GM19397 (cell line): ENCODE data around the gene HCRTR2.
"Not testable (repeated sequence)": the region's sequence is repeated elsewhere in the genome, so short reads cannot be mapped to it uniquely, and the experiment has no call there.

ENCODE experiments used
- ATAC-seq: cut with Tn5 transposase; IDR thresholded peaks from one replicate; pipeline ENCODE4 v1.9.1; 2021; ENCODE audit warnings: mild to moderate bottlenecking, moderate library complexity; ENCODE audit not compliant: unreplicated experiment

Gene HCRTR2

GRCh38 chr6:55174211-55175026 is at the start of gene HCRTR2:
Gene HCRTR2, plus strand, starts transcription at chr6:55174515. Its CDS starts 73 bp downstream, at chr6:55174588.
- no peak for ATAC-seq

GRCh38 chr6:55130806-55131324 is 43.5 kb upstream of the HCRTR2 start:
- no peak for ATAC-seq

- ATAC-seq: no peak
These were observed 42.7 kb upstream of the HCRTR2 start for GRCh38 chr6:55131616-55132015.

GRCh38 chr6:55136916-55137315 is 37.4 kb upstream of the HCRTR2 start:
- no peak for ATAC-seq

DNA sequence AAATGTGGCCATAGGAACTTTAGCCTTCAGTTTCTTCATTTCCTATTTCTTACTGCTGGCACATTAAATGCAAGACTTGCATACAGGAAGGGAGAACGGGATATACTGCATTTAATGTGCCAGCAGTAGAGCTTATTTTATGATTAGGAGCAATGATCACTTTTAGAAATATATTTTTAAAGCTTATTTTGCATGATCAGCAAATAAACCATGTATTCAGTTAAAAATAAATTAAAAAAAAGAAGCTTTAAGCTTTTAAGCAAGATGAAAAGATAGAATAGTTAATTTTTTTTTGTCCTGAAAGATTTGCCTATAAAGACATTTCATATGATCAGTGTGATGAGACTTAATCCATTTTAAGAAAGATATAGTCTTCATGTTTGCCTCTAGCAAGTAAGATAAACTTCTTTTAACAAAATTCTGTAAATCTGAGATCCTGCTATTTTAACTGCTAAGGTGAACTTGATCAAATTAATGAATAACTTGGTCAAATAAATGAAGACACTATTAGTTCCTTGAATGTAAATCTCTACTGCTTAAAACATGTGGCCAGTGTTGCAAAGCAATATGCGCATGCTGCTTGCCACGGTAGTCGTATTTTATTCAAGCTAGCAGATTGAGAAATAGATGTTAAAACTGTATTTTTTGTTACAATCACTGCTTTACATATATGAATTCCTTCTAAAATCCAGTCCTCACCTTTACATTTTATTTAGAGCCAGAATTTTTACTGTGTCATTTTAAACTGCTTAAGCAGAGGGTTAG is 36.2 kb upstream of the HCRTR2 start:
- ATAC-seq: no peak

DNA sequence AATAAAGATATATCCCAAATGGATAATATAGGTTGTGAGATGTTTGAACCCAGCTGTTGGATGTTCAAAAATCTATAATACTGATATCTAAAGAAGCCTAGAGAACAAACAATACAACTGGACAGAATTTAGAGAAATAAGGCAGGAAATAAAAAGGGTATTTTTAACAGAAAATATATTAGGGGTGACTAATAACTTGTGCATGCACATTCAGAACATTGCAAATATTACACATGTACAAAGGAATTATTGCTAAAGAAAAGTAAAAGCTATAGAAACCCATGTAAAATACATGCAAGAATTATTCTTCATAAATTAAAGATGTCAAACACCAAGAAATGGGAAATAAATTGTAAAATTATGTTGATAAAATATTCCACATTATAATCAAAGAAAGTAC is 32.7 kb upstream of the HCRTR2 start:
- no peak for ATAC-seq

DNA sequence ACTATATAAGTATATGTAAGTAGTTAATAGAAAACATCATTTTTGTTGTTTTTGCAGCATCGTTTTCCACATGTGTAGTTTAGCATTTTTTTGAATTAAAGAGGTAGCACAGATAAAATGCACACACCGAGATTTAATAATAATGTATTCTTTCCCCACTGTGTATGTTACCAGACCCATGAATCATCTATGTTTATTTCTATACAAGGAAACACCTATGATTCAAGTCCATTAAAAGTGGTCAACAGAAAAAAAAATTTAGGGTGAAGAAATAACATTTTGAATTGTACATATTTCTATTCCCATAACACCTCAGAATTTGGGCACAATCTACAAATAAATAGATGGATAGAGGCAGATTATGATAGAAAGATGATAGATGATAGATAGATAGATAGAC is 31.7 kb upstream of the HCRTR2 start:
- no peak for ATAC-seq

DNA sequence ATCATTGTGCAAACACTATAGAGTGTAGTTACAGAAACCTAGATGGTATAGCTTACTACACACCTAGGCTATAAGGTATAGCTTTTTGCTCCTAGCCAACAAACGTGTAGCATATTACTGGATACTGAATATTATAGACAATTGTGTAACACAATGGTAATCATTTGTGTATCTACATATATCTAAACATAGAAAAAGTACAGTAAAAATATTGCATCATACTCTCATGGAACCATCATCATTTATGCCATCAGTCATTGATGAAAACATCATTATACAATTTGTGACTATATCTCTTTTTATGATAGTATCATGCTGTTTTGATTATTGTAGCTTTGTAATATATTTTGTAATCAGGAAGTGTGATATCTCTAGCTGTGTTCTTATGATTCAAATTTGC is 21.0 kb upstream of the HCRTR2 start:
- ATAC-seq: no peak

DNA sequence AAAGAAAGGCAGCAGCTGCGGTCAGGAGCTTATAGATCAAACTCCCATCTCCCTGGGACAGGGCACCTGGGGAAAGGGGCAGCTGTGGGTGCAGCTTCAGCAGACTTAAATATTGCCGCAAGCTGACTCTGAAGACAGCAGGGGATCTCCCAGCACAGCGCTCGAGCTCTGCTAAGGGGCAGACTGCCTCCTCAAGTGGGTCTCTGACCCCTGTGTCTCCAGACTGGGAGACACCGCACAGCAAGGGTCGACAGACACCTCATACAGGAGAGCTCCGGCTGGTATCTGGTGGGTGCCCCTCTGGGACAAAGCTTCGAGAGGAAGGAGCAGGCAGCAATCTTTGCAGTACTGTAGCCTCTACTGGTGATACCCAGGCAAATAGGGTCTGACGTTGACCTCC is 15.5 kb upstream of the HCRTR2 start:
- ATAC-seq: not testable (repeated sequence)

DNA sequence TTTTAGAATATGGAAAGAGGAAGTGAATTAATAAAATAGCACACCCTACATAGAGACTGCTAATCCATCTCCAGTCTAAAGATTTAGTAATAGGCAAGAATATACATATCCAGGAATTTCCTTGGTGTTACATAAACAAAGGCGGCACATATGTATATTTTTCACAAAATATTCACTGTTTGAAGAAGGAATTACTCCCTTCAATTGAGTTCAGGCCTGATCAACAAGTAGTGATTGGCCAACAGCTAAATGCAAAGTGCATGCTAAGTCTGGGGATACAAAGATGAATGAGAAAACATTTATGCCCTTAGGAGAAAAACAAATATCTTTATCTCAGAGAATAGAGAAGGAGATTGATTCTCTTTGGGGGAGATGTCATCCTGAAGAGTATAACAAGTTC is 6.5 kb upstream of the HCRTR2 start:
- no peak for ATAC-seq

- no peak for ATAC-seq
These were observed 1.0 kb downstream of the HCRTR2 start for GRCh38 chr6:55175078-55176049.

- no peak for ATAC-seq
These were observed 2.6 kb downstream of the HCRTR2 start for GRCh38 chr6:55176958-55177357.

- ATAC-seq: no peak
These were observed 5.9 kb downstream of the HCRTR2 start for GRCh38 chr6:55180258-55180657.

DNA sequence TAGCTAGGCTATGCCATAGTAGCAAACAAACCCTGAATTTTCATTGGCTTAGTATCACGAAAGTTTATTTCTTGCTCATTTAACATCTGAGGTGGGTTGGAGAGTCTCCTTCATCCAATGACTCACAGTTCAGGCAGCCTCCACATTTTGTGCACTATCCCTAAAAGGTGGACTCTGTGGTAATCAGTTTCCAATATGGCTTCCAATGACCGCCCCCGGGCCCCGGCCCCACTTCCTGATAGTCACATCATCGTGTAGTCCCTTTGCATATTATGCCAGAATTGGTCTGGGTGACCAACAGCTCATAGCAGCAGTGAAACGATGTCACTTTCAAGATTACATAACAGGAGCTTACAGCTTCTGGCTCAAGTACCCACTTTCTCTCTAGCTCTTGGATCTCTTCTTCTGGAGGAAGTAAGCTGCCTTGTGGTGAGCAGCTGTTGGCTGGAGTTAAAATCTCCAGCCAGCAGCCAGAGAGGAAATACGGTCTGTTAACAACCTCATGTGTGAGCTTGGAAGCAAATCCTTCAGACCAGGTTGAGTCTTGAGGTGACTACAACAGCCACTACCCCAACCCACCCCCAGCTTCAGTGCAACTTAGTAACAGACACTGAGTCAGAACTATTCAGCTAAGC is 7.8 kb downstream of the HCRTR2 start:
- ATAC-seq: no peak

GRCh38 chr6:55184782-55185530 is 10.6 kb downstream of the HCRTR2 start:
- ATAC-seq: no peak

DNA sequence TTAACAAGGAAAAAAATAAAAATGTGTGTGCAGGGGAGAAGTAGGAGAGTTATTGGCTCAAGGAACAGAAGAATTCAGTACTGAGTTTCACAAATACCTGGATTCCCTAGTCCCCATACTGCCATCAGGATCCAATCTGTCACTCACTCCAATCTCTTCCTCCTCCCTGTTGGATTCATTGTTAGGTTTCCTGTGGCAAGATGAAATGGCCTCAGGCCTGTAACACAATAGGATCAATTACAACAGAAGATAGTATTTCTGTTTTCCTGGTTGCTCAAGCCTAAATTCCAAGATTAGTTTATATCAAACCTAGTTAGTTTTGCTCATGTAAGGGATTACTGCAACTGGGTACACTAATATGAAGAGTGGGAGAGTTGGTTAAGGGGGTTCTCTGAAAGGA is 24.4 kb downstream of the HCRTR2 start:
- ATAC-seq: no peak

DNA sequence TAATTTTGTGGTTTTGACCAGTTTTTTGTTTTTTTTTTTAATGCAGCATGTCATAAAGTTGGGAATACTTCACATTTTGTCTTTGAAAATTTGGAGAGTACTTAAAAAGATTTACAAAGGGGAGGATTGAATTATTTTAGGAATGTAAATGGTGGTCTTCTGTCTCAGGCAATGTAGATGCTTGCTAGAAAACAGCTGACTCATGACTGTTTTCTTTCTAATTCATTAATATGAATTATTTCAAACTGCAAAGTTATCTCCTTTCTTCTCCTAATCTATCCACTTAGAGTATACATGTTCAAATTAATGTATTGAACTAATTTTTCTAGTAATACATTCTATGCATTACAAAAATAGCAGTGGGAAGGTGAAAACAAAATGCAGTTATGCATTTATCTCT is 24.9 kb downstream of the HCRTR2 start:
- ATAC-seq: no peak

DNA sequence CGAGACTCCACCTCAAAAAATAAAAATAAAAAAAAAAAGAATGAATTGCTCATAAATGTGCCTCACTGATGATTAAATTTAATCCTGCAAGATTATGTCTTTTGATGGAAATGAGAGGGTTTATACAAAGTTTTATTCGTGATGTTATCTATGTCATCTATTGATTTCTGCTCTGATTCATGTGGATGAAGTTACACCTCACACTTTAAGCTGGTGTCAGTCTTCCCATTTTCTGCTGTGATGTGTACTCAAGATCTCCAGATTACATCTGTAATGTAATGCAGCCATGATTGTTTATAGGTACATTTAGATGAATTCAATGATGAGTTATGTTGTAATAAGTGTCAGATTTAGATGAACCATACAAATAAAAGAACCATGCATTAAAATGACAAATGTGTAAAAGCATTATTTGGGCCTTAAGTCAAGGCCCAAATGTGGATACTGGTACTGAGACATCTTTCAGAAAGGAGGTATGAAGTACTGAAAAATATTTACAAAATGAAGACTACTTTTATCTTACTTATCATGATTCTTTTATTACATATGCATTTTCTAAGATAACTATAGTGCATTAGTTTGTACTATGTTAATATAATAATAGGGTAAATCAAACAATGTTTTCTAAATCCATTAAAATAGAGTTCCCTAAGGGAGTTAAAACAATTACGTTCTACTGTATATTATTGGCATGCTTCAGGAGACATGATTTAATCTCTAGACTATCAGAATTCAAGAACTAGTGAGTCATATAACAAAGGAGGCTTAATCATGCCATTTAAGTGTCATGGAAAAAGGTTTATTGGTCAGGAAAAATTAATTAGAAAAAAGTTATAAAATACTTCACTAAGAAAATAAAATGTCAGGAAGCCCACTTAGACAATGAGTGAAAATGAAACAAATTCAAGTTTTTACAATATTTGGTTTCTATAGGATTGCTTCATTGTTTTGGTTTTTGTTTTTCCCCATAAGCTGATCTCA is 34.5 kb downstream of the HCRTR2 start:
- no peak for ATAC-seq
